Parathyroid adenoma (tissue), 2 donors: ENCODE results near the gene LARGE2.

Source experiments
- H2AFZ ChIP-seq: fragments of 300-600 bp; sonication (generic); one replicate; pipeline ENCODE4 v1.7.0; 2017; ENCODE audit warnings: antibody characterized with exemption, mild to moderate bottlenecking
- H3K27ac ChIP-seq: fragments of 300-600 bp; sonication (generic); one replicate; pipeline ENCODE4 v1.7.0; 2017
- H3K27me3 ChIP-seq: fragments of 300-600 bp; sonication (generic); one replicate; pipeline ENCODE4 v1.7.0; 2017; ENCODE audit warnings: low read length; ENCODE audit not compliant: control insufficient read depth, insufficient read depth
- H3K36me3 ChIP-seq: fragments of 300-600 bp; sonication (generic); one replicate; pipeline ENCODE4 v1.7.0; 2017; ENCODE audit warnings: low read length; ENCODE audit not compliant: control insufficient read depth, insufficient read depth
- H3K4me1 ChIP-seq: fragments of 300-600 bp; sonication (generic); one replicate; pipeline ENCODE4 v1.7.0; 2017; ENCODE audit warnings: control low read depth
- H3K4me2 ChIP-seq: fragments of 300-600 bp; sonication (generic); one replicate; pipeline ENCODE4 v1.7.0; 2017; ENCODE audit warnings: low read length
- H3K4me3 ChIP-seq: fragments of 300-600 bp; sonication (generic); one replicate; pipeline ENCODE4 v1.7.0; 2017; ENCODE audit warnings: low read depth, low read length
- H3K79me2 ChIP-seq: fragments of 300-600 bp; sonication (generic); one replicate; pipeline ENCODE4 v1.7.0; 2017; ENCODE audit warnings: control low read depth
- H3K9ac ChIP-seq: fragments of 300-600 bp; sonication (generic); one replicate; pipeline ENCODE4 v1.7.0; 2017; ENCODE audit warnings: mild to moderate bottlenecking
- H3K9me3 ChIP-seq: fragments of 300-600 bp; sonication (generic); one replicate; pipeline ENCODE4 v1.7.0; 2017; ENCODE audit warnings: low read length; ENCODE audit not compliant: control insufficient read depth
- CTCF ChIP-seq: fragments of 300-600 bp; sonication (generic); IDR thresholded peaks from one replicate; pipeline ENCODE4 v1.7.0; 2017; ENCODE audit warnings: antibody characterized with exemption, mild to moderate bottlenecking
- donor health status: primary hyperparathyroidism.

Gene LARGE2

DNA sequence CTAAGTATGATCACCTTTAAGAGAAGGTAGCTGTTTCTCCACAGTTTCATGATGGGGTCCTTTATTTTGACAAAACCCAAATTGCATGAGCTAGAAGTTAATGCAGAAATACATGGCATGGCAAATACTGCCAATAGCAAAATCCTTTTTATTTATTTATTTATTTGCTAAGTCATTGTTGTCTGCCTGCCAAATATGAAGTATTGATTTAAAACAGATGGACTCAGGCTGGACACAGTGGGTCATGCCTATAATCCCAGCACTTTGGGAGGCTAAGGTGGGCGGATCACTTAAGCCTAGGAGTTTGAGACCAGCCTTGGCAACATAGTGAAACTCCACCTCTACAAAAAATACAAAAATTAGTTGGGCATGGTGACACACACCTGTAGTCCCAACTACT is 52.4 kb downstream of the LARGE2 start:
- Histone ChIP-seq H3K36me3 (no peaks in the 10 kb centered on the region), H3K27ac (no peak overlapping the region), H2AFZ (no peak overlapping the region), H3K27me3 (no peaks in the 10 kb centered on the region), H3K79me2 (peaks cover 10% of the 10 kb centered on the region), H3K4me1 (no peaks in the 10 kb centered on the region), H3K4me3 (no peak overlapping the region), H3K9me3 (no peaks in the 10 kb centered on the region), H3K9ac (no peak overlapping the region), H3K4me2 (no peak overlapping the region)
- no peak for TF ChIP-seq CTCF
